Head of caudate nucleus (tissue), 42 donors: ENCODE results near the gene ZDHHC7.
"Not testable (repeated sequence)": the region's sequence is repeated elsewhere in the genome, so short reads cannot be mapped to it uniquely, and the experiment has no call there.

Experiments
- DNase-seq, 42 donors: peaks; one replicate each; pipeline versions ENCODE4 v3.0.0 to v3.0.0-alpha.2; 2020 to 2021; ENCODE audit warnings: mixed read lengths in 7 of 42
- intact Hi-C: fragments of 100-400 bp; cut with DNase I; formaldehyde crosslinking; loops from one replicate; pipeline ENCODE4 v1.15.0; 2022

Gene ZDHHC7

DNA sequence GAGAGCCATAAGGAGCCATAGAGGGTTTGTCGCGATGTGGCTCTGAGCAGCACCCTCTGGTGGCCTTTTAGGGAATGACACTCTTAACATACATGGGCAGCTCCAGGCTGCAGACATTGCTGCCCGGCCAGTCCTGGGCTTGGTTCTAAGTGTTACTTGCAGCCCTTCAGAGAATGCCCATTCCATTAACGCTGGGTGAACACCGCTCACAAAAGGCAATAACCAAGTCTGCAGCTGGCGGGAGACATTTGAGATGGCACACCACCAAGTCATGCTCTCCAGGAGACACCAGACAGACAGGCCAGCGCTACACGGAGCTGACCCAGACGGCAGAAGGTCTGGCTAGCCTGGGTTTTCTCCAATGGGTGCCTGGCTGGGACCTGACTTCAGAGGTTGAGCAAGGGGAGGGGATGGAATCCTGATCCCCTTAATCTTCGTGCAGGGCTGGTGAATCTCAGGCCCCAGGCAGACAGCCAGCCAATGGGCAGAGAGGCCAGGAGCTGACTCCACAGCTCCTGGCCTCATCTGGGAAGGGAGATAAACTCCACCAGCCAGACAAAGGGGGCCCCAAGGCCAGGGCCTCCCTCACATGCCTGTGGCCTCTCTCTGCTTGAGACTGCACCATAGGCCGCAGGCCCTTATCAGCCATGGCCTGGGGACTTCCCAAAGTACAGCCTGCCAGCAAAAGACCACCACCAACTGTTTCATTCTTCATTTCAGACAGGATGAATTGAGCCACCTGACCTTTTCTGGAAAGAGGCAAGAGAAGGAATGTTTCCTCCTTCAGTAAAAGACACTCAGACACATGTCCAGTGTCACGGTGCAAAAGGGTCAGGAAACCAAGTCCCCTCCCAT lies 58.8 kb downstream of the ZDHHC7 start:
- intact Hi-C loops, result loop anchor here (5.0 kb wide), 1 partner anchor 200 kb away; no protein-coding TSS in a partner anchor
- peak in 41 of 42 donors; percentile 47 to 93 (median 79) for DNase-seq

DNA sequence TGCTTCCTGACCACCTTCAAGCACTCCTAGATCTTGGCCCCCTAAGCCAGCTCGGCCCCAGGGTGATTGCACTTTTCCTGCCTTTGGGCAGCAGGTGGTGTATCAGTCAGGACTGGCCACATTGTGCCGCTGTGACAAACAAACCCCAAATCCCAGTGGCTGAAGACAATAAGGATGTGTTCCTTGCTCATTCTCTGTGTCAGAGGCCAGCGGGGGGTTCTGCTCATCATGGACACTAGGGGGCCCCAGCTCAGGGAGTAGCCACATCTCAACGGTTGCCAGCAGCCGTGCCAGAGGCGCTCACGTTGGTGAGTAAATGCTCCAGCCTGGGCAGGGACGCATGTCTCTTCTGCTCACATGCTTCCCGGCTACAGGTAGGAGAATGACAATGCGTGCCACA lies 60.4 kb downstream of the ZDHHC7 start:
- no peak for DNase-seq
- intact Hi-C loops, result loop anchor here (5.0 kb wide), 1 partner anchor 199 kb away; no protein-coding TSS in a partner anchor

- intact Hi-C loops, result loop anchor here (5.0 kb wide), 1 partner anchor 198 kb away; no protein-coding TSS in a partner anchor
- DNase-seq, result no peak
Measured at GRCh38 chr16:84949772-84950436, 61.4 kb downstream of the ZDHHC7 start.

GRCh38 chr16:84948851-84949610 lies 62.3 kb downstream of the ZDHHC7 start:
- intact Hi-C loops, result no loop called here
- DNase-seq, result no peak

- DNase-seq, result no peak
- intact Hi-C loops, result no loop called here
Measured at GRCh38 chr16:84947996-84948850, 63.1 kb downstream of the ZDHHC7 start.

- intact Hi-C loops, result no loop called here
- DNase-seq, result peak in 14 of 42 donors; percentile 21 to 53 (median 34)
Measured at GRCh38 chr16:84947022-84947421, 64.3 kb downstream of the ZDHHC7 start.

DNA sequence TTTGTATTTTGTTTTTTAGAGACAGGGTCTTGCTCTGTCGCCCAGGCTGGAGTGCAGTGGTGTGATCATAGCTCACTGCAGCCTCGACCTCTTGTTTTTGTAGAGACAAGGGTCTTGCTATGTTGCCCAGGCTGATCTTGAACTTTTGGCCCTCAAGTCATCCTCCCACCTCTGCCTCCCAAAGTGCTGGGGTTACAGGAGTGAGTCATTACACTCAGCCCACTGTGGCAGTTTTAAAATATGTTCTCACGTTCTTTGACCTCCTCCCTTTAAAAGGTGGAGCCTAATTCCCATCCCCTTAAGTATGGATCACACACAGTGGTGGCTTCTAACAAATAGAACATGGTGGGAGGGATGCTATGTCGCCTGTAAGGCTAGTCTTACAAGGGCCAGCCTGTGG lies 67.7 kb downstream of the ZDHHC7 start:
- intact Hi-C loops, result no loop called here
- DNase-seq, result no peak

DNA sequence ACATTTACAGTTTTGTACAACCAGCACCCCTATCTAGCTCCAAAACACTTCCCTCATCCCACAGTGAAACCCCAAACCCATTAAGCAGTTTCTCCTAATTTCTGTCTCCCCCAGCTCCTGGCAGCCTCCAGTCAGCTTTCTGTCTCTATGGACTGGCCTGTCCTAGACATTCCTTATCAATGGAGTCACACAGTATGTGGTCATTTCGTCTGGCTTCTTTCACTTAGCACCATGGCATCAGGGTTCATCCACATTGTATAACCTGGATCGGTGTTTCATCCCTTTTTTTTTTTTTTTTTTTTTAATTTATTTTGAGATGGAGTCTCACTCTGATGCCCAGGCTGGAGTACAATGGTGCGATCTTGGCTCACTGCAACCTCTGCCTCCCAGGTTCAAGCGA lies 68.5 kb downstream of the ZDHHC7 start:
- intact Hi-C loops, result no loop called here
- no peak for DNase-seq

GRCh38 chr16:84941921-84942320 lies 69.4 kb downstream of the ZDHHC7 start:
- intact Hi-C loops, result no loop called here
- no peak for DNase-seq

GRCh38 chr16:84940670-84941551 lies 70.4 kb downstream of the ZDHHC7 start:
- intact Hi-C loops, result no loop called here
- DNase-seq, result no peak

- peak in 4 of 42 donors; percentile 40 to 67 (median 54) for DNase-seq
- intact Hi-C loops, result not testable (repeated sequence)
Measured at GRCh38 chr16:84938616-84939015, 72.7 kb downstream of the ZDHHC7 start.

- no peak for DNase-seq
- intact Hi-C loops, result no loop called here
Measured at GRCh38 chr16:84937196-84938005, 73.9 kb downstream of the ZDHHC7 start.

DNA sequence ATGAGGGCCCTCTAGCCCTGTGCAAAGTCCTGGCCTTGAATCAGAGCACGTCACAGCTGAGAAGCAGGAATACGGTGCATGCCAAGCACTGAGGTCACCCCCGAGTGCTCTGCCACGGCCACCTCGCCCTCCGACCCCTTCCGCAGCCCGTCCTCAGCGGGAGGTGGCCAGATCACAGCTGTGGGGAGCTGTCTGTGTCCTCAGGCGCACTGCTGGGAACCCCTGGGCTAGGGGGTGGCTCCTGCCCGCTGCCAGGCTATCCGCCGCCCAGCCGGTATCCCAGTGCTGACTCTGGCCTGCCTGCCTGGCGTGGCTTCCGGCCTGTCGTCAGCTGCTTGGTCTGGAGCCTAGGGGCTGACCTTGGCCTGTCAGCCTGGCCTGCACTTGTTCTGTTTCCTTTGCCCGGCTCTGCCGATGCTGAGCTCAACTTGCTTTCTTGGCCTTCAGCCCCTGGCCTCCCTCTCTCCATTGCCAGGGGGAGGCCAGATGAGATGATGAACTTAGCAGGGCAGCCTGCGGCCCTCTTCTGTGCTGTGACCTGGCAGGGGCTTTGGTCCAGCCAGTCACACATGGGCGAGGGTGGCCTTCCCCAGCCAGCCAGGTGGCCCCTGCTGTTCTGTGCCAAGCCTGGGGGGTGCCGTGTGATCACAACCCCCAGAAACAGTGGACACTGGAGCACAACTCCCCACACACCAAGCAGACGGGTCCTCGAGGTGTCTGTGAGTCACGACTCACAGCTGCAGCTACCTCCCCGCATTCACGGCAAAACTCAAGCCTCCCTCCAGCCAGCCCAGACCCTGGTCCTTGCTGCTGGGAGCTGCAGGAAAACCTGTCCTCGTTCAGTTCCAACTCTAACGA lies 77.3 kb downstream of the ZDHHC7 start:
- peak in 40 of 42 donors; percentile 28 to 82 (median 61) for DNase-seq
- intact Hi-C loops, result no loop called here

DNA sequence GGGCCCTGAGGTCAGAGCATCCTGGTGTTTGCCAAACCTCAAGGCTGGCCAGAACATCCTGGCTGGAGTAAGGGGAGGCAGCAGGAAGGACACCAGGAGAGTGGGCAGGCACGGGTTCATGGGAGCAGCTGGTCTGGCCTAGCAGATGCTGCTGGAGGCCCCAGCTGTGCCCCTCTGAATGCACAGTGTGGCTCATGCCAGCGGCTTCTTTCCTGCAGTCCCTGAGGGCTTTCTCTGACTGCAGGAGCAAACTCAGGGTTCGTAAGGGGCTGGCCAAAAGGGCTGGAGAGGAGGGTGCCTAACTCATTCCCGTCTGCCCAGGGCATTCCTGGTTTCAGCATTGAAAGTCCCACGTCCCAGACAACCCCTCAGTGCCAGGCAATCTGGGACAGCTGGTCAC lies 78.7 kb downstream of the ZDHHC7 start:
- intact Hi-C loops, result no loop called here
- peak in 2 of 42 donors; percentile 11 to 47 for DNase-seq

DNA sequence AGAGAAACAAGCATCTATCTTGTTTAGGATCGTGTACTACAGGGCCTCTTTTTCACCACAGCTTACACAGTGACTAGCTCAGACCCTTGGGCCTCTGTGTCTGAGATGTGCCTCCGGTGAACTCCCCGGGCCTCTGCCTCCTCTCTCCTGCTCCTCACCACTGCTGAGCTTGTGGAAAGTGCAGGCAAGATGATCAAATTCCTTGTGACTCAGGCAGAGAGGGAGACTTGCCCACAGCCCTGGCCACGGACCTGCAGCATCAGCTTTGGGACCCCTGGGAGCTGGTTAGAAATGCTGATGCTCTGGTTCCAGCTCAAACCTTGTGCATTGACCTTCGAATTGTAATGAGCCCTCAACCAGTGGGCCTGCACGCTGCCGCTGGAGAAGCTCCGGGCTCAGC lies 79.8 kb downstream of the ZDHHC7 start:
- intact Hi-C loops, result no loop called here
- DNase-seq, result no peak

DNA sequence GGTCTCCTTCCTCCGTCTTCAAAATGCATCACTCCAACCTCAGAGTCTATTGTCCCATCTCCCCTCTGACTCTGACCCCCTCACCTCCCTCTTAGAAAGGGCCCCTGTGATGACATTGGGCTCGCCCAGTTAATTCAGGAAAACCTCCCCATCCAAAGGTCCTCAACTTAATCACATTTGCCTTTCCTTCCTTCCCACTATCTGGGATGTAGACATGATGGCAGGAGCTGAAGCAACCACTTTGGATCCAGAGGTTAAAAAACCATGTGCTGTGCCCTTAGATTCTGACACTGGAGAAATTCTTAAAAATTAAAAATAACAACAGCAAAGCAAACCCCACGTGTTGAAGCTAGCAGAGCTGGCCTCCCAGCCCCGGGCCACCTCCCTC lies 80.2 kb downstream of the ZDHHC7 start:
- DNase-seq, result no peak
- intact Hi-C loops, result no loop called here
